GM23248 (cell line): ENCODE measurements around the gene ANKRD50. TPM values are rescaled to one million over a fixed set of nuclear protein-coding genes. Genes with fewer than 3 reads are reported as not detected.
A peak's percentile ranks its signal among the peaks of the same experiment; 100 is the strongest.

ENCODE experiments used
- DNase-seq: peaks from one replicate; pipeline ENCODE4 v3.0.0-alpha.2; 2015
- H2AFZ ChIP-seq: fragments of 200-600 bp; sonication (generic); 2 replicates; pipeline ENCODE4 v1.6.1; 2016; ENCODE audit warnings: antibody characterized with exemption
- H3F3A ChIP-seq: fragments of 200-600 bp; sonication (generic); 2 replicates; pipeline ENCODE4 v1.6.1; 2016; ENCODE audit warnings: mild to moderate bottlenecking, antibody characterized with exemption, mixed run types; ENCODE audit not compliant: insufficient read depth
- H3K27ac ChIP-seq: fragments of 200-600 bp; sonication (generic); 2 replicates; pipeline ENCODE4 v1.5.1; 2016; ENCODE audit warnings: mild to moderate bottlenecking
- H3K27me3 ChIP-seq: fragments of 200-600 bp; sonication (generic); replicated peaks from 2 replicates; pipeline ENCODE4 v1.6.1; 2016; ENCODE audit warnings: mild to moderate bottlenecking; ENCODE audit not compliant: insufficient read depth
- H3K36me3 ChIP-seq: fragments of 200-600 bp; sonication (generic); 2 replicates; pipeline ENCODE4 v1.6.1; 2016; ENCODE audit warnings: low read depth, mild to moderate bottlenecking
- H3K4me1 ChIP-seq: fragments of 200-600 bp; sonication (generic); 2 replicates; pipeline ENCODE4 v1.6.1; 2016; ENCODE audit warnings: mild to moderate bottlenecking; ENCODE audit not compliant: insufficient read depth
- H3K4me2 ChIP-seq: fragments of 200-600 bp; sonication (generic); one replicate; pipeline ENCODE4 v1.6.1; 2016; ENCODE audit warnings: mild to moderate bottlenecking; ENCODE audit not compliant: unreplicated experiment
- H3K4me3 ChIP-seq: fragments of 200-600 bp; sonication (generic); 2 replicates; pipeline ENCODE4 v1.5.1; 2016; ENCODE audit warnings: mild to moderate bottlenecking
- H3K79me2 ChIP-seq: fragments of 200-600 bp; sonication (generic); 2 replicates; pipeline ENCODE4 v1.6.1; 2016; ENCODE audit warnings: mild to moderate bottlenecking; ENCODE audit not compliant: insufficient read depth
- H3K9ac ChIP-seq: fragments of 200-600 bp; sonication (generic); 2 replicates; pipeline ENCODE4 v1.6.1; 2016; ENCODE audit warnings: mild to moderate bottlenecking
- H3K9me2 ChIP-seq: fragments of 200-600 bp; sonication (generic); 2 replicates; pipeline ENCODE4 v1.6.1; 2016; ENCODE audit warnings: mixed run types, mild to moderate bottlenecking, moderate library complexity; ENCODE audit not compliant: insufficient read depth
- H3K9me3 ChIP-seq: fragments of 200-600 bp; sonication (generic); one replicate; pipeline ENCODE4 v1.6.1; 2017; ENCODE audit warnings: low read depth
- H4K20me1 ChIP-seq: fragments of 200-600 bp; sonication (generic); 2 replicates; pipeline ENCODE4 v1.6.0; 2016; ENCODE audit not compliant: insufficient read depth
- EZH2 ChIP-seq: fragments of 200-600 bp; sonication (generic); IDR thresholded peaks from 2 replicates; pipeline ENCODE4 v1.6.1; 2018; ENCODE audit warnings: antibody characterized with exemption, mild to moderate bottlenecking; ENCODE audit not compliant: insufficient read depth, poor library complexity, severe bottlenecking
- EZH2phosphoT487 ChIP-seq: fragments of 200-600 bp; sonication (generic); IDR thresholded peaks from 2 replicates; pipeline ENCODE4 v1.6.1; 2018; ENCODE audit warnings: antibody characterized with exemption, moderate library complexity, mild to moderate bottlenecking, low read depth; ENCODE audit not compliant: insufficient read depth
- WGBS, 2 experiments: methylation state at CpG; one replicate each; pipeline ENCODE4 v1.1.6; 2015 to 2017; ENCODE audit warnings: low lambda C conversion rate in 2 of 2, low coverage in 1 of 2; ENCODE audit errors: missing lambda C conversion rate in 2 of 2; 5-methylcytosine and 5-hydroxymethylcytosine counted together
- in situ Hi-C: fragments of 300-500 bp; cut with MboI; formaldehyde crosslinking; loops from 2 replicates; pipeline ENCODE4 v1.15.0; 2020
- polyA plus RNA-seq: library from polyadenylated mRNA; unstranded; fragments of >200 nt; fragmentation: Nextera tagmentation; extraction: Ambion mirVana; gene quantifications from 2 replicates; pipeline ENCODE4 v1.2.1, GENCODE V29; 2016
- total RNA-seq: library from RNA; depleted of rRNA; stranded (reverse); fragments of >200 nt; shearing (Covaris generic); gene quantifications from 2 replicates; pipeline ENCODE4 v1.2.3, GENCODE V29; 2014

The ANKRD50 gene
- total and polyA plus RNA-seq, 2 experiments from 2014 or later: 6.2 to 16.4 TPM

- in situ Hi-C loops: no loop called here
- WGBS, 2 experiments: 96 to 97% methylated on average over 1 of the region's 1 CpG
These were observed 3.8 kb downstream of the ANKRD50 start for GRCh38 chr4:124708517-124709300.

GRCh38 chr4:124705393-124705792 is 7.1 kb downstream of the ANKRD50 start:
- Histone ChIP-seq H3K4me3 (no peak overlapping the region), H3K4me1 (peaks cover 29% of the 10 kb centered on the region), H3K9me2 (no peaks in the 10 kb centered on the region), H2AFZ (no peak overlapping the region), H3K27ac (no peak overlapping the region), H3K36me3 (peaks cover 24% of the 10 kb centered on the region), H4K20me1 (0 out of 2 replicates have a peak, but pooled peaks cover 4% of the 10 kb centered on the region), H3K79me2 (peaks cover 100% of the 10 kb centered on the region), H3F3A (peaks cover 2% of the 10 kb centered on the region; the same call in 1 of the 2 replicates), H3K9ac (no peak overlapping the region), H3K9me3 (no peaks in the 10 kb centered on the region), H3K4me2 (no peak overlapping the region), H3K27me3 (no peaks in the 10 kb centered on the region)
- DNase-seq: no peak
- 76 to 83% methylated on average over 2 of the region's 2 CpGs for WGBS, 2 experiments
- TF ChIP-seq EZH2: no peak
- no peak for TF ChIP-seq EZH2phosphoT487
- in situ Hi-C loops: no loop called here

More at GRCh38 chr4:124708517-124709300, 3.8 kb downstream of the ANKRD50 start:
- DNase-seq: no peak
- Histone ChIP-seq H4K20me1 (0 out of 2 replicates have a peak, but pooled peaks cover 6% of the 10 kb centered on the region), H2AFZ (no peak overlapping the region), H3F3A (peaks cover 25% of the 10 kb centered on the region), H3K9me3 (no peaks in the 10 kb centered on the region), H3K4me1 (peaks cover 34% of the 10 kb centered on the region), H3K36me3 (peaks cover 24% of the 10 kb centered on the region), H3K9me2 (no peaks in the 10 kb centered on the region), H3K4me2 (peak overlapping the region; percentile 91), H3K27ac (no peak overlapping the region), H3K9ac (peak overlapping the region; percentile 6; the same call in 1 of the 2 replicates), H3K27me3 (no peaks in the 10 kb centered on the region), H3K4me3 (peak overlapping the region; percentile 90), H3K79me2 (peaks cover 82% of the 10 kb centered on the region)
- TF ChIP-seq EZH2 (no peak), EZH2phosphoT487 (no peak)

- peaks cover 98% of the 10 kb centered on the region for H3K79me2 ChIP-seq
- no peaks in the 10 kb centered on the region for H3F3A ChIP-seq
- H3K27me3 ChIP-seq: no peaks in the 10 kb centered on the region
- in situ Hi-C loops: no loop called here
- H3K36me3 ChIP-seq: peaks cover 32% of the 10 kb centered on the region
- H3K9me3 ChIP-seq: no peaks in the 10 kb centered on the region
- no peak for DNase-seq
- no peak overlapping the region for H3K9ac ChIP-seq
- WGBS, 2 experiments: 97 to 98% methylated on average over 6 of the region's 6 CpGs
- H3K27ac ChIP-seq: no peak overlapping the region
- TF ChIP-seq EZH2 (no peak), EZH2phosphoT487 (no peak)
- no peaks in the 10 kb centered on the region for H4K20me1 ChIP-seq
- no peak overlapping the region for H3K4me2 ChIP-seq
- no peaks in the 10 kb centered on the region for H3K9me2 ChIP-seq
- H2AFZ ChIP-seq: no peak overlapping the region
- H3K4me1 ChIP-seq: peaks cover 7% of the 10 kb centered on the region; the same call in 1 of the 2 replicates
- no peak overlapping the region for H3K4me3 ChIP-seq
These were observed 9.4 kb downstream of the ANKRD50 start for GRCh38 chr4:124703154-124703553.

GRCh38 chr4:124697441-124697840 is 15.1 kb downstream of the ANKRD50 start:
- no peak overlapping the region for H2AFZ ChIP-seq
- WGBS, 2 experiments: 94 to 98% methylated on average over 2 of the region's 2 CpGs
- no peaks in the 10 kb centered on the region for H3K9me3 ChIP-seq
- H3K4me2 ChIP-seq: no peak overlapping the region
- TF ChIP-seq EZH2phosphoT487: no peak
- no peak for TF ChIP-seq EZH2
- no peak overlapping the region for H3K27ac ChIP-seq
- H3K4me3 ChIP-seq: no peak overlapping the region
- no peak overlapping the region for H3K9ac ChIP-seq
- in situ Hi-C loops: no loop called here
- H3K36me3 ChIP-seq: peaks cover 17% of the 10 kb centered on the region; the same call in 1 of the 2 replicates
- H3K9me2 ChIP-seq: no peaks in the 10 kb centered on the region
- H3K27me3 ChIP-seq: no peaks in the 10 kb centered on the region
- no peak for DNase-seq
- H4K20me1 ChIP-seq: no peaks in the 10 kb centered on the region
- H3F3A ChIP-seq: no peaks in the 10 kb centered on the region
- H3K4me1 ChIP-seq: no peaks in the 10 kb centered on the region
- peaks cover 96% of the 10 kb centered on the region for H3K79me2 ChIP-seq
